ENCODE data around the gene PRKX. TPM values are rescaled to one million over a fixed set of nuclear protein-coding genes. Genes with fewer than 3 reads are reported as not detected.

The PRKX gene
- total and polyA plus RNA-seq, 4 donors: 10.7 to 18.4 (median 12.2) TPM

GRCh38 chrX:3598046-3598605 is 115.3 kb downstream of the PRKX start:
- Histone ChIP-seq H3K9me3 (ENCODE audit: control insufficient read depth, insufficient read depth, low read length) (no peaks in the 10 kb centered on the region), H3K27ac (ENCODE audit: low read depth, low read length) (no peak overlapping the region), H3K4me3 (ENCODE audit: low read depth, low read length) (no peak overlapping the region), H3K4me1 (ENCODE audit: control insufficient read depth, insufficient read depth, low read length) (no peaks in the 10 kb centered on the region), H3K36me3 (ENCODE audit: control insufficient read depth, insufficient read depth, low read length) (no peaks in the 10 kb centered on the region), H3K27me3 (ENCODE audit: control insufficient read depth, insufficient read depth, low read length) (no peaks in the 10 kb centered on the region)
- no peak for DNase-seq (ENCODE audit: low read depth in 4 of 6, low spot score in 6 of 6)
- 87% methylated on average over 1 of the region's 3 CpGs for WGBS (ENCODE audit: insufficient coverage)

- DNase-seq (ENCODE audit: low read depth in 4 of 6, low spot score in 6 of 6): no peak
- 3% methylated on average over 6 of the region's 12 CpGs for WGBS (ENCODE audit: insufficient coverage)
Observed at GRCh38 chrX:3592184-3592583, 121.3 kb downstream of the PRKX start.

GRCh38 chrX:3589474-3589873 is 124.0 kb downstream of the PRKX start:
- H3K36me3 ChIP-seq (ENCODE audit: control insufficient read depth, insufficient read depth, low read length): no peaks in the 10 kb centered on the region

More at GRCh38 chrX:3592184-3592583, 121.3 kb downstream of the PRKX start:
- no peak overlapping the region for H3K27ac ChIP-seq (ENCODE audit: low read depth, low read length)
- no peak overlapping the region for H3K4me3 ChIP-seq (ENCODE audit: low read depth, low read length)
- no peaks in the 10 kb centered on the region for H3K4me1 ChIP-seq (ENCODE audit: control insufficient read depth, insufficient read depth, low read length)
- no peaks in the 10 kb centered on the region for H3K9me3 ChIP-seq (ENCODE audit: control insufficient read depth, insufficient read depth, low read length)
- no peaks in the 10 kb centered on the region for H3K36me3 ChIP-seq (ENCODE audit: control insufficient read depth, insufficient read depth, low read length)
- H3K27me3 ChIP-seq (ENCODE audit: control insufficient read depth, insufficient read depth, low read length): no peaks in the 10 kb centered on the region

GRCh38 chrX:3585719-3586118 is 127.7 kb downstream of the PRKX start:
- Histone ChIP-seq H3K9me3 (ENCODE audit: control insufficient read depth, insufficient read depth, low read length) (no peaks in the 10 kb centered on the region), H3K27ac (ENCODE audit: low read depth, low read length) (no peak overlapping the region), H3K4me3 (ENCODE audit: low read depth, low read length) (no peak overlapping the region), H3K4me1 (ENCODE audit: control insufficient read depth, insufficient read depth, low read length) (no peaks in the 10 kb centered on the region), H3K36me3 (ENCODE audit: control insufficient read depth, insufficient read depth, low read length) (no peaks in the 10 kb centered on the region), H3K27me3 (ENCODE audit: control insufficient read depth, insufficient read depth, low read length) (no peaks in the 10 kb centered on the region)
- no CpG with 5 or more reads among the region's 3 CpGs for WGBS (ENCODE audit: insufficient coverage)
- peak in 1 of 6 donors; percentile 7 for DNase-seq (ENCODE audit: low read depth in 4 of 6, low spot score in 6 of 6)

More at GRCh38 chrX:3589474-3589873, 124.0 kb downstream of the PRKX start:
- Histone ChIP-seq H3K27ac (ENCODE audit: low read depth, low read length) (no peak overlapping the region), H3K4me1 (ENCODE audit: control insufficient read depth, insufficient read depth, low read length) (no peaks in the 10 kb centered on the region), H3K4me3 (ENCODE audit: low read depth, low read length) (no peak overlapping the region), H3K9me3 (ENCODE audit: control insufficient read depth, insufficient read depth, low read length) (no peaks in the 10 kb centered on the region), H3K27me3 (ENCODE audit: control insufficient read depth, insufficient read depth, low read length) (no peaks in the 10 kb centered on the region)
- 83% methylated on average over 7 of the region's 8 CpGs for WGBS (ENCODE audit: insufficient coverage)
- DNase-seq (ENCODE audit: low read depth in 4 of 6, low spot score in 6 of 6): no peak

GRCh38 chrX:3584415-3584996 is 128.9 kb downstream of the PRKX start:
- WGBS (ENCODE audit: insufficient coverage): 80% methylated on average over 3 of the region's 10 CpGs
- Histone ChIP-seq H3K4me3 (ENCODE audit: low read depth, low read length) (no peak overlapping the region), H3K4me1 (ENCODE audit: control insufficient read depth, insufficient read depth, low read length) (no peaks in the 10 kb centered on the region), H3K27ac (ENCODE audit: low read depth, low read length) (no peak overlapping the region), H3K36me3 (ENCODE audit: control insufficient read depth, insufficient read depth, low read length) (no peaks in the 10 kb centered on the region), H3K27me3 (ENCODE audit: control insufficient read depth, insufficient read depth, low read length) (no peaks in the 10 kb centered on the region), H3K9me3 (ENCODE audit: control insufficient read depth, insufficient read depth, low read length) (no peaks in the 10 kb centered on the region)
- no peak for DNase-seq (ENCODE audit: low read depth in 4 of 6, low spot score in 6 of 6)

GRCh38 chrX:3582451-3582850 is 131.0 kb downstream of the PRKX start:
- Histone ChIP-seq H3K36me3 (ENCODE audit: control insufficient read depth, insufficient read depth, low read length) (no peaks in the 10 kb centered on the region), H3K27ac (ENCODE audit: low read depth, low read length) (no peak overlapping the region), H3K4me3 (ENCODE audit: low read depth, low read length) (no peak overlapping the region), H3K4me1 (ENCODE audit: control insufficient read depth, insufficient read depth, low read length) (no peaks in the 10 kb centered on the region), H3K27me3 (ENCODE audit: control insufficient read depth, insufficient read depth, low read length) (no peaks in the 10 kb centered on the region), H3K9me3 (ENCODE audit: control insufficient read depth, insufficient read depth, low read length) (no peaks in the 10 kb centered on the region)
- DNase-seq (ENCODE audit: low read depth in 4 of 6, low spot score in 6 of 6): no peak

- no peak for DNase-seq (ENCODE audit: low read depth in 4 of 6, low spot score in 6 of 6)
- Histone ChIP-seq H3K36me3 (ENCODE audit: control insufficient read depth, insufficient read depth, low read length) (no peaks in the 10 kb centered on the region), H3K4me1 (ENCODE audit: control insufficient read depth, insufficient read depth, low read length) (no peaks in the 10 kb centered on the region), H3K27me3 (ENCODE audit: control insufficient read depth, insufficient read depth, low read length) (no peaks in the 10 kb centered on the region), H3K4me3 (ENCODE audit: low read depth, low read length) (no peak overlapping the region), H3K9me3 (ENCODE audit: control insufficient read depth, insufficient read depth, low read length) (no peaks in the 10 kb centered on the region), H3K27ac (ENCODE audit: low read depth, low read length) (no peak overlapping the region)
- 93% methylated on average over 2 of the region's 2 CpGs for WGBS (ENCODE audit: insufficient coverage)
Observed at GRCh38 chrX:3581609-3582108, 131.8 kb downstream of the PRKX start.

GRCh38 chrX:3577551-3577950 is 135.9 kb downstream of the PRKX start:
- Histone ChIP-seq H3K4me3 (ENCODE audit: low read depth, low read length) (no peak overlapping the region), H3K36me3 (ENCODE audit: control insufficient read depth, insufficient read depth, low read length) (no peaks in the 10 kb centered on the region), H3K4me1 (ENCODE audit: control insufficient read depth, insufficient read depth, low read length) (no peaks in the 10 kb centered on the region), H3K27ac (ENCODE audit: low read depth, low read length) (no peak overlapping the region), H3K27me3 (ENCODE audit: control insufficient read depth, insufficient read depth, low read length) (no peaks in the 10 kb centered on the region), H3K9me3 (ENCODE audit: control insufficient read depth, insufficient read depth, low read length) (no peaks in the 10 kb centered on the region)
- no CpG with 5 or more reads among the region's 1 CpG for WGBS (ENCODE audit: insufficient coverage)
- DNase-seq (ENCODE audit: low read depth in 4 of 6, low spot score in 6 of 6): no peak

- peak in 2 of 6 donors; percentile 12 to 42 for DNase-seq (ENCODE audit: low read depth in 4 of 6, low spot score in 6 of 6)
- Histone ChIP-seq H3K36me3 (ENCODE audit: control insufficient read depth, insufficient read depth, low read length) (no peaks in the 10 kb centered on the region), H3K27me3 (ENCODE audit: control insufficient read depth, insufficient read depth, low read length) (no peaks in the 10 kb centered on the region), H3K4me1 (ENCODE audit: control insufficient read depth, insufficient read depth, low read length) (no peaks in the 10 kb centered on the region), H3K4me3 (ENCODE audit: low read depth, low read length) (no peak overlapping the region), H3K27ac (ENCODE audit: low read depth, low read length) (no peak overlapping the region), H3K9me3 (ENCODE audit: control insufficient read depth, insufficient read depth, low read length) (no peaks in the 10 kb centered on the region)
- WGBS (ENCODE audit: insufficient coverage): 85% methylated on average over 6 of the region's 11 CpGs
Observed at GRCh38 chrX:3576886-3577501, 136.5 kb downstream of the PRKX start.

- no peaks in the 10 kb centered on the region for H3K9me3 ChIP-seq (ENCODE audit: control insufficient read depth, insufficient read depth, low read length)
- no peaks in the 10 kb centered on the region for H3K27me3 ChIP-seq (ENCODE audit: control insufficient read depth, insufficient read depth, low read length)
- DNase-seq (ENCODE audit: low read depth in 4 of 6, low spot score in 6 of 6): no peak
- no peaks in the 10 kb centered on the region for H3K36me3 ChIP-seq (ENCODE audit: control insufficient read depth, insufficient read depth, low read length)
- no peaks in the 10 kb centered on the region for H3K4me1 ChIP-seq (ENCODE audit: control insufficient read depth, insufficient read depth, low read length)
- H3K4me3 ChIP-seq (ENCODE audit: low read depth, low read length): no peak overlapping the region
- no peak overlapping the region for H3K27ac ChIP-seq (ENCODE audit: low read depth, low read length)
- 71% methylated on average over 1 of the region's 3 CpGs for WGBS (ENCODE audit: insufficient coverage)
Observed at GRCh38 chrX:3567686-3568085, 145.8 kb downstream of the PRKX start.
